GM19463 (cell line): Measurements from ENCODE around the gene DNAJC13.
"Not testable (repeated sequence)": the region's sequence is repeated elsewhere in the genome, so short reads cannot be mapped to it uniquely, and the experiment has no call there.

Experiments
- ATAC-seq: cut with Tn5 transposase; IDR thresholded peaks from one replicate; pipeline ENCODE4 v1.9.1; 2021; ENCODE audit warnings: mild to moderate bottlenecking, moderate library complexity; ENCODE audit not compliant: unreplicated experiment

DNAJC13 gene

GRCh38 chr3:132542577-132542976 is 125.3 kb downstream of the DNAJC13 start:
- no peak for ATAC-seq

DNA sequence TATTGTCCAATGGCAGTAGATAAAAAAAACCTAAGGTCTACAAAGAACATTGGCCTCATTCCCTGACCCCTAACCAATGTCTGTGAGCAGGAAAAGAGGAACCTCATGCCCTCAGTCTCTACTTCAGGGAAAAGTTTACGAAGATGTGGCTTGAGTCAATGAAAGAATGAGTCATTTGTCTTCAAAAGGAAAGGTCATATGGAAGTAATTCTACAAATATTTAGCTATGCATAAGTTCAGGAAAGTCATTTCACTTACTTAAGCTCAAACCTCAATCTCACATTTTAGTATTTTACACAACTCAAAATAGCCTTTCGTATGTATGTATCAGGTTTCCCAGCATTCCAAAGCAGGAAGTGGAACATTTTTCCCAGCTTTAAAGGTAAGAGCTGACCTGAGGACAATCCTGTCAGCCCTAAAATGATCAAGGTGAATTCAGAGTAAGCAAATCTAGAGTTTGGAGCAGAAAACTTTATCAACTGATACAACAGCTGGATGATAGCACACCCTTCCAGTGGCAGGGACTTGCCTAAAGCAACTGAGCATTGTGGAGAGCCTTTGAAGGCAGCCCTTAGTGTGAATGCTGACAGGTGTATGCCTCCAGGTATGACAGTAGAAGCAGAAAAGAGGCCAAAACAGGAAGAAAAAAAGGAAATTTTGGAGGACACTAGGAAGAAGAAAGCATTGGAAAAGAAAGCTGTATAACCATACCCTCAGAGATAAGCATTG is 125.9 kb downstream of the DNAJC13 start:
- ATAC-seq = peak; percentile 76

GRCh38 chr3:132544130-132544529 is 126.8 kb downstream of the DNAJC13 start:
- ATAC-seq = no peak

GRCh38 chr3:132545471-132545870 is 128.2 kb downstream of the DNAJC13 start:
- ATAC-seq = no peak

DNA sequence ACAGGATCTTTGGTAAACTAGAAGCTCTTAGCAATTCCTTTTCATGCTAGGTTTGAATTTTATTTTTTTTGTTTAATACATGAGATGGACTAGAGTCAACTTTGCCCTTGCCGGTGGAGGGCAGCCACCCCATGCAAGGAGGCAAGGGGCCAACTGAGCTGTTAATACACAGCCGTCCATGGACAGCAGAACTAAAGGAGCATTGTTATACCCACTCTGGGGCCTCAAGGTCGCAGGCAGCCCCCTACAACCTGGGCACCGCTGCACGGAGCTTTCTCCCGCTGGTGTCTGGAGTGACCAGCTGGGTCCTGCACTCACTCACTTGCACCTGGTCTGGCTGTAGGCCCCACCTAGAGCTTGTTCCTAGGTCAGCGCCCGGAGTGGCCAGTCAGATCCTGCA is 131.9 kb downstream of the DNAJC13 start:
- no peak for ATAC-seq

DNA sequence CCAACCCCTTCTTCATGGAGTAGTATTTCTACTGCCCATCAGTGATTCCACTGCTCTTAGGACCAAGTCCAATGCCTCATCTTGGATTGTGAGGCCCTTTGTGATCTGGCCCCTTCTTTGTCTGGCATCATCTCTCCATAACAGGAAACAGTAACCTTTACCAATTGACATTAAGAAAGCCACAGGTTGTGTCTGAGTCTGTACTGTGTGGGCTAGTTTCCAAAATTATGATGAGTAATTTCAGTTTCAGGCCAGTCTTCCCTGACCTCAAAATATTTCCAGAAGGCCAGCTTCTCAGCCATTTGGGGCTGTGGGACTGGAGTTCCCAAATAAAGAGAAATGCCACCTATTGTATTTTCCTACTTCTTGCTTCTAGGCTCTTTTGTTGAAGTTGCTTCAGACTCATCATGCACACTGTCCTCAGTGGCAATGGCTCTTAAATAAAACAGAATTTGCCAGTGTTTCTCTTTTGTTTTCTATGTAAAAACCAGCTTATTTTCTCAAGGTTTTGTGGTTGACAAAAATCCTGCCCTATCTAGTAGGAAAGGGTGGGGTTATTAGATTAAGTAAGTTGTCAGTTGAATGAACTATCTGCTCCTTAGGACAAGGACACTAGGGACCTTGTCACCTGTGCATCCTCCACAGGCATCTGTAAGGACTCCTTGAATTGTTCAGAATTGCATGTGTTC is 132.7 kb downstream of the DNAJC13 start:
- ATAC-seq = peak; percentile 84

- no peak for ATAC-seq
These were observed 133.4 kb downstream of the DNAJC13 start for GRCh38 chr3:132550579-132551305.

DNA sequence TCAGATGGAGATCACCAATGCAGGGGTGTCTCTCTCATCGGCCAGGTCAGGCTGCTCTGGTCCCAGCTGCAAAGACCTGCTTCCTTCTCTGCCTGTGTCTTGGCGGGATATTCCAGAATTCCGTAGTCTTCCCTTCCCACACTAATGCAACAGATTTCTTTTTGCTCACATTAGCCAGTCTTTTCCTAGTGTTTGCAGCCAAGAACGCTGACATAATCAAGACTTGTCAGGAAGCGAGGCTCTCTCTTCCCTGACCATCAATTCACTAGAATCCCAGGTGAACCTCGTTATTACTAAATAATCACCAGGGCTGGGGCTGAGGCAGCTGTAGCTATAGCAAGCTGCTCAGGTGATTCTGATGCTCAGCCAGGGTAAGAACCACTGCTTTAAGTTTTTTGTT is 136.5 kb downstream of the DNAJC13 start:
- no peak for ATAC-seq

DNA sequence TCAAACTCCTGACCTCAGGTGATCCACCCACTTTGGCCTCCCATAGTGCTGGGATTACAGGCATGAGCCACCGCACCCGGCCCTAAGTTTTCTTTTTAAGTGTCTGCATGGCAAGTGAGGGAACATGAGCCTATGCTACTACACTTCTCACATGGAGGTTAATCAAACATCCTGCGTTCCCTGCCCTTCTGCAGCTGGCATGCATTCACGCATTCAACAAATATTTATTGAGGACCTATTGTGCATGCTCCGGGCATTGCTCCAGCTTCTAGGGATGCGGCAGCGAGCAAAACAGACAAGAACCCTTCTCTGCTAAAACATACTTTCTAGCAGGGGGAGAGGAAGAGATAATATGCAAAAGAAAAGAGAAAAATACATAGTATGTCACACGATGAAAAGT is 137.1 kb downstream of the DNAJC13 start:
- no peak for ATAC-seq

DNA sequence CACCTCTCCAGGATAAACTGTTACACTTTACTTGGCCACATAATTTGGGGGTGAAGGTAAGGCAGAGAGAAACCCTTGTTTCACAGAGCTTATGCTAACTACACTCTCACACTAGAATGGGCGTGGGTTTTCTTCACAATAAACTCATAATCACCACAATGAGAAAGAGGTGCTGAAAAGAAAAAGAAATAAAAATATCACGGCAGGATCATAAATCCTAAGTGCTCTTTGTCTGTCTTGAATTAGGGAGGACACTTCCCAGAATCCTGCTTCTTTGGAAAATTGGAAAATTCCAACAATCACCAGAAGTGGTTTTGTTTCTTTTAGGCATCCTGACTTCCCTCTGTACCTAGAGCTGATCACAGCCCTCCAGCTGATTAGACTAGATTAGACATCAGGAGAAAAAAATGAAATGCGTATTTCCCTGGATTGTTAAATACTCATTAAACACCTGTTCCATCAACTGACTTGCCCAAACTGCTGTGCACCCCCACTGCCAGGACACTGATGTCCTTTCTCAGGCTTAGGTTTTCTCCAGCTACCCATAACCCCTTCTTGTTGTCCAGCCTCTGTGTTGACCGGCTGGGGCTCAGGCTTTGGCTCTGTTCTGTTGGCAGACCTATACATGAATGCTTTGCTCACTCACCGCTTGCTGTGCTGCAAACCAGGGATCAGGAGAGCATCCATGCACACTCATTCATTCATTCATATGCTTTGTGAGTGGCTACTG is 138.2 kb downstream of the DNAJC13 start:
- no peak for ATAC-seq

- not testable (repeated sequence) for ATAC-seq
These were observed 138.7 kb downstream of the DNAJC13 start for GRCh38 chr3:132556036-132556386.

GRCh38 chr3:132556508-132557159 is 139.3 kb downstream of the DNAJC13 start:
- no peak for ATAC-seq

DNA sequence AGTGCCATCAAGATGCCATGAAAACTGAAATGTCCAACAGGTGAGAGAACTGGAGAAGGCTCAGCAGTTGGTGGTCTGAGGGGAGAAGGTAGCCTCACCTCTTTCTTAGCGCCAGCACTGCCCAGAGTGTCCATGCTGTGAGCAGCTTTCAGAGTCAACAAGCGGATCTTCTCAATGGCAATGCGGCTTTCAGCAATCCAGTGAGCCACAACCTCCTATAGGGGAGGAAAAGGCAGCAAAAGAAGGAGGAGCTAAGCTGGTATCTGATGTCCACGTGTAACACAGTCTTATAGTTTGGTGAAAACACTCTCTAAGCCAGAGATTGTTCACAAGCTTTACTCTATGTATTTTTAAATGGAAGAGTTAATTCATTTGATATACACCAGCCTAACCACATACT is 143.7 kb downstream of the DNAJC13 start:
- no peak for ATAC-seq

GRCh38 chr3:132563420-132564069 is 146.2 kb downstream of the DNAJC13 start:
- no peak for ATAC-seq

DNA sequence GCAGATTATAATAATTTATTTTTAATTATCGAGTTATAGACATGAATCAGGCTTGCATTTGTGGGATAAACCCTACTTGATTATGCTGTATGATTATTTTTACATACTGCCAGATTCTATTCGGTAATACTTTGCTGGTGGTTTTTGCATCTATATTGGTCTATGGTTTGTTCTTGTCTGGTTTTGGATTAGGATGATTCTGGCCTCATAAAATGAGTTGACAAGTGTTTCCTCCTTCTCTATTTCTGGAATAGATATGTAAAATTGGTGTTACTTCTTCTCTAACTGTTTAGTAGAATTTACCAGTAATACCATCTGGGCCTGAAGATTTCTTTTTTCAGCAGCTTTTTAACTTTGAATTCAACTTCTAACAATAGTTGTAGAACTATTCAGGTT is 146.8 kb downstream of the DNAJC13 start:
- ATAC-seq = no peak

DNA sequence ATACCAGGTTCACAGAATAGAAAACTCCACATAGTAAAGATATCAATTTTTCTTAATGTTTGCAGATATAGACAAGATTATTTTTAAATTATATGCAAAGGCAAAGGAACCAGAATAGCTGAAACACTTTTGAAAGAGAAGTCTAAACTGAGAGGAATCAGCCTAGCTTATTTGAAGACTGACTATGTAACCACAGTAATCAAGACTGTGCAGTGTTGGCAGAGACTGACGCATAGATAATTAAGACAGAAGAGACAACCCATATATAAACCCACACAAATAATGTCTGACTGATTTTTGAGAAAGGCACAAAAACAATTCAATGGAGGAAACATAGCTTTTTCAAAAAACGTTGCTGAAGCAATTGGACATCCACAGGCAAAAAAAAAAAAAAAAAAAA is 151.1 kb downstream of the DNAJC13 start:
- ATAC-seq = no peak

DNA sequence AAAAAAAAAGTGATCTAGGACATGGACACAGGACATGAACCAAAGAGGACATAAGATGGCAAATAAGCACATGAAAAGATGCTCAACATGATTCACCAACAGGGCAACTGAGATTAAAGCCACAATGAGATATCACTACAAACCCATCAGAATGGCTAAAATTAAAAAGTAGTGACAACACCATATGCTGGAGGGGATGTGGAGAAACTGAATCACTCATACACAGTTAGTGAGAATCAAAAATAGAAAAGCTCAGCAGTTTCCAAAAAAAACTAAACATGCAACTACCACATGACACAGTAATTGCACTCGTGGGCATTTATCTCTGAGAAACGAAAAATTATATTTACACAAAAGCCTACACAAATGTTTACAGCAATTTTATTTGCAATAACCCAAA is 151.9 kb downstream of the DNAJC13 start:
- ATAC-seq = no peak

GRCh38 chr3:132569580-132569979 is 152.3 kb downstream of the DNAJC13 start:
- ATAC-seq = no peak

GRCh38 chr3:132570016-132570415 is 152.7 kb downstream of the DNAJC13 start:
- no peak for ATAC-seq

GRCh38 chr3:132573797-132574211 is 156.5 kb downstream of the DNAJC13 start:
- no peak for ATAC-seq
